NCI-H460 (cell line): Measurements from ENCODE around the gene DLG1. TPM values are rescaled to one million over a fixed set of nuclear protein-coding genes. Genes with fewer than 3 reads are reported as not detected.
"Not testable (repeated sequence)": the region's sequence is repeated elsewhere in the genome, so short reads cannot be mapped to it uniquely, and the experiment has no call there.

Source experiments
- DNase-seq: peaks from one replicate; pipeline ENCODE4 v3.0.0-alpha.2; 2016; ENCODE audit warnings: low read depth; ENCODE audit errors: extremely low read depth
- total RNA-seq: library from RNA; depleted of rRNA; stranded (reverse); fragments of >200 nt; shearing (Covaris generic); gene quantifications from 2 replicates; pipeline ENCODE4 v1.2.3, GENCODE V29; 2014

Gene DLG1
- total RNA-seq, 1 experiment from 2014 or later: 45.1 TPM

DNA sequence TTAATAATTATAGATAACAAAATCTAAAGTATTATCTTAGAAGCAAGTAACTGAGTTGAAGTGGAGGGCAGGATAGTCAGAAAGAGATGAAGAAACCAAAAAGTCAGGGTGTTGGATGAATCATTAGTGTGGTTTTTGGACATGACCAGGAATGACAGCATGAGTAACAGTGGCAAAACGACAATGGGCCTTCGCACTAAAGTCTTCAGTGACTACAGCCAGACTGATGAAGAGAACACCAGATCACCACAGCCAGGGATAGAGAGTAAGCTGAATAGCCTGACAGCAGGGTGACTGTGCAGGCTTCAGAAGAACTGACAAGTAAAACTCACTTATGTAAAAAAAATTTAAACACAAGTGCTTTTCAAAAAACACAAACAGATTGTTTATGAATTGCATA is 172.8 kb downstream of the DLG1 start:
- no peak for DNase-seq

DNA sequence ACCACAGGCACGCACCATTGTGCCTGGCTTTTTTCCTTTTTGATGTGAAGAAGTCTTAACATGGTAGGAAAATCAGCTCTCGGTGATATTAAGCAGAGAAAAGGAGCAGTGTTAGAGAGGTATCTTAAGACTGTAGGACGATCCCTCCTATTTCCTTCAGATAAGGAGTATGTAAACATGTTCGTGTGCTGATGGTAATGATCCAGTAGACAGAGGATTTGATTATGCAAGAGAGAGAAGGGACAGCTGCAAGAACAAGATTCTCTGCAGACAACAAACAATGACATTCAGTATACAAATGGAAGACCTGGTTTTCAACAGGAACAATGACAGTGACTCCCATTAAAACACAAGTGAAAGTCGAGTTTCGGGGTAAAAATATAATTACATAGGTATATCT is 173.7 kb downstream of the DLG1 start:
- DNase-seq: no peak

DNA sequence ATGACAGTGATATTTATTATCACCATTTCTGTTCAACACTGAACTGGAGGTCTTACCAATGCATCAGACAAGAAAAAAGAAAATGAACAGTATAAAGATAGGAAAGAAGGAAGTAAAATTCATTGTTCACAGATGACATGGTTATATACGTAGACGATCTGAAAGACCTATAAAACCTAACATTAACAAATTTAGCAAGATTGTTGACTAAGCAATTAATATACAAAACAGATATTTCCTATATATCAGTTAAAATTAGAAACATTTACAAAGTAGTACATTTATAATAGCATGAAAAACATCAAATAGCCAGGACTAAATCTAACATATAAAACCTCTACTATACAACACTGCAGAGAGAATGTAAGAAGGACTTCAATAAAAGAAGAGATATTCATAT is 176.0 kb downstream of the DLG1 start:
- DNase-seq: no peak

GRCh38 chr3:197117114-197117513 is 181.3 kb downstream of the DLG1 start:
- DNase-seq: peak; percentile 26

GRCh38 chr3:197114007-197114406 is 184.4 kb downstream of the DLG1 start:
- no peak for DNase-seq

GRCh38 chr3:197111685-197112084 is 186.7 kb downstream of the DLG1 start:
- no peak for DNase-seq

DNA sequence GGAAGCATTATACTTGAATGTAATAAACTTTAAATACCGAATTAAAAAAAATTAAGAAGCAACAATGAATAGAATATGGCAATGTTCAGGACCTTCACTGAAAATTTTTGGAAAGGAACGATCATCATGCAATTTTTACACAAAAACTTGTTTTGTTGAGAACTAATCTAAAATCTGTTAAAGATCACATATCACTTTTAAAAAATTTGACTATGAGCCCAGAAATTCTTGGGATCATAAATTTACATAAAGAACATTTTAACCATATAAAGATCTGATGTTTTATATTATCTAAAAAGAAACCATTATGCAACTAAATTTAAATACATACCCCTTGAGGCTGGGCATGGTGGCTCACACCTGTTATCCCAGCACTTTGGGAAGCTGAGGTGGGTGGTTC is 192.6 kb downstream of the DLG1 start:
- no peak for DNase-seq

DNA sequence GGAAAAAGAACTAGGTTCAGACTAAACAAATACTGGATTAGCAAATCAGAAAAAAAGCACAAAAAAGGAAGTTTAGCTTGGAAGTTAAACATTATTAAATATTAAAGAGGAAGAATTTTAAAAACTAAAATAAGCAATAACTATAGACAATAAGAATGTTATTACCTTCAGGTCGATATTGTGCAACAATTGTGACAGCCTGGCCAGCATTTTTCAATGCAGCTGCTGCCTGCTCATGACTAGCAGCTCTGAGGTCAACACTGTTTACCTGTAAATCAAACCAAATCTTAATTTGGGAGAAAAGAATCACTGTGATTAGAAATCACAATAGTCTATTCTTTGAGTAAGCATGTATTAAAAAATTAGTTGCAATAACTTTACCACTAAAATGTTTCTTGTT is 193.7 kb downstream of the DLG1 start:
- DNase-seq: no peak

DNA sequence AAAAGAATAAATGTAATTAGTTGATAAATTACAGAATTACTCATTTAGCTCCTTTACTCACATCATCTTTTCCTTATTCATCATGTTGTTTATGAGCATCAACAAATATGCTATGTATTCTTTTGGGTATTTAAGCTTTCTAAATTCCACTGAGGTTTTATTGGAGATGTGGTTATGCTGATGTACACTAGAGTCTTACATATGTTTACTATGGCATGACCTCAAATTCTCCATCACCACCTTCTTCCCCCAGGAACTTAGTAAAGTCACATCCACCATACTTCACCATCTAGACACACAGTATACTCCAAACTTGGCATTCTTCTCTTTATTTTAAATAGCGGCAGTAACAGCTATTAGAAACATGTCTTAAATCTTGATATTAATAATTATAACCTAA is 194.6 kb downstream of the DLG1 start:
- no peak for DNase-seq

GRCh38 chr3:197093871-197094270 is 204.5 kb downstream of the DLG1 start:
- no peak for DNase-seq

DNA sequence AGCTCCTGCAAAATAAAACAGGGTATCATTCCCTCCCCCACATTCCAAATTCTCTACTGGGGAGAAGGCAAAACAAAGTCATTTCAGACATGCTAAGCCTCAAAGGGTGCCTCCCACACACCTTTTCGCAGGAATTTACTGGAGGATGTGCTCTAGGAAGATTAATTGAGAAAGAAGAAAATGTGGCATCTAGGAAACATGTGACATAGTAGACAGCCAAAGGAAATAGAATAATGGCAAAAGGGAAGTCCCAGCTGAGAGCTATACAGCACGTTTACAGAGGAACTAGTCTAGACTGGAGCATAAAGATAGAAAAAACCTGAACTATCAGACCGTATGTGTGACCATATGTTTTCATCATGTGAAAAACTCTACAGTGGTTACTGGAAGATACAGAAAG is 210.0 kb downstream of the DLG1 start:
- DNase-seq: no peak

- no peak for DNase-seq
Measured at GRCh38 chr3:197085137-197085536, 213.3 kb downstream of the DLG1 start.

GRCh38 chr3:197083486-197083885 is 214.9 kb downstream of the DLG1 start:
- DNase-seq: no peak

DNA sequence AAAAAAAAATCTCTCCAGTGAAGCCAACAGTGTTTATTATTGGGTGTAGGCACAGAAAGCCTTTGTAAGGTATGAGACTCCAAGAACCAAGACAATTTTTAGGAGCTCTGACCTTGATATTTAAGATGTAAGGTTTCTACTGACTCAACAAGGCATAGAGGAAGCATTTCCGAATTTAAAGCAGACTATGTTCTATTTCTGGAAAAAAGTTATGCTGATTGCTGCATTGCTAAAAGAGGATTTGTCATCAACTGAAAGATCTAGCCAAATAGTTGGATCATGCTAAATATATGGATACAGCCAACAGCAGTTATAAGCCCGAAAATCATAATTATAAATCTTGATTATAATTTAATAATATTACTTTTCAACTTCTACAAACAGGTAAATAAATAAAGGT is 215.5 kb downstream of the DLG1 start:
- DNase-seq: no peak

DNA sequence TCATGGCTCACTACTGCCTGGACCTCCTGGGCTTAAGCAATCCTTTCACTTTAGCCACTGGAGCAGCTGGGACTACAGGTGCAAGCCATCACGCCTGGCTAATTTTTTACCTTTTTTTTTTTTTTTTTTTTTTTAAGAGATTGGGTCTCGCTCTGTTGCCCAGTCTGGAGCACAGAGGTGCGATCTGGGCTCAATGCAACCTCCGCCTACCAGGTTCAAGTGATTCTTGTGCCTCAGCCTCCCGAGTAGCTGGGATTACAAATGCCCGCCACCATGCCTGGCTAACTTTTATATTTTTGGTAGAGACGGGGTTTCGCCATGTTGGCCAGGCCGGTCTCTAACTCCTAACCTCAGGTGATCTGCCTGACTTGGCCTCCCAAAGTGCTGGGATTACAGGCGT is 218.1 kb downstream of the DLG1 start:
- DNase-seq: no peak

- DNase-seq: no peak
Measured at GRCh38 chr3:197076415-197076814, 222.0 kb downstream of the DLG1 start.

DNA sequence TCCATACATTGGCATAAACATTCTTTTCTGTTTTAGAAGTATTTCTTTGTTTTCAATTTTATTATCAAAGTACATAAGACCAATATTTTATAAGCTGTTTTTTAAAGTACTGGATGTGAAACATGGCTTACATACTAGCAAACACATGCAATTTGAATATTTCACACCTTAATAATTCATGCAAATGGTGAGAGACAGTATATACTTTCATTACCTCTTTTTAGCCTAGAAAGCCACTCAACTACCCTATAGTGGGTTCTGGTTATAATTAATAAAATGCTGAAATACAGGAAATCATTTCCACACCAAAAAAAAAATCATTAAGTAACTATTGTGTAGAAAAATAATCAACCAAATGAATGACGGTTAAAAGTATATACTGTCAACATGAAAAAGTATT is 230.3 kb downstream of the DLG1 start:
- DNase-seq: no peak

DNA sequence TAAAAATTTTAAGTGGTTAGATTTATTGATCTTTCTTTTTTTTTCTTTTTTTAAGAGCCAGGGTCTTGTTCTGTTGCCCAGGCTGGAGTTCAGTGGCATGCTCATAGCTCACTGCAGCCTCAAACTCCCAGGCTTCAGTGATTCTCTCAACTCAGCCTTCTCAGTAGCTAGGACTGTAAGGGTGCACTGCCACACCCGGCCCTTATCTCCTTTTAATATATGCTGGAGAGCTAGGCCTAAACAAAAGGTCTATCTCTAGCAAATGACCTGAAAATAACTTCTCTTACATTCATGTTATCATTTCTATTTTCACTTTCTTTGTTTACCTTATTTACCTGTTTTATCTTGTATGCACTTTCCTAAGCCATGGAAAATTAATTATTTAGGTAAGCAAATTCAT is 233.6 kb downstream of the DLG1 start:
- no peak for DNase-seq

GRCh38 chr3:197062446-197062845 is 236.0 kb downstream of the DLG1 start:
- DNase-seq: no peak

GRCh38 chr3:197051637-197052036 is 246.8 kb downstream of the DLG1 start:
- not testable (repeated sequence) for DNase-seq

GRCh38 chr3:197050511-197050910 is 247.9 kb downstream of the DLG1 start:
- no peak for DNase-seq

DNA sequence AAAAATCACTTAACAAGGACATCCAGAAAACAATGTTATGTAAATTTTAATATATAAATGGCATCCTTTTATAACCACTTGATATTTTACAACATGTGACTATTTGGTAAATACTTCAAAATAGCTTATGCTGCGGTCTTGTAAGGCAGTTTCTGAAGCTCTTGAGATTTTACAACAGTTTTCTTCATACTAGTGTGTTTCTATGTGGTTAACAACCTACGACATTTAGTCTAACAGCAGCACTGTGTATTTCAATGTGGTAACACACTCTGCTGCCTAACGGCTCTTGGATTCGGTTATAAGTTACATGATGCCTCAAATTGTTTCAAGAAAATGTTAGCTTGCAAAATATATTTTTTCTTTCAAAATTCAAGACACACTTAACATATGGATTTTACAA is 255.9 kb downstream of the DLG1 start:
- DNase-seq: no peak

- no peak for DNase-seq
Measured at GRCh38 chr3:197041875-197042488, 256.4 kb downstream of the DLG1 start.
